Measurements from ENCODE around the gene B4GALT6.

GRCh38 chr18:31659576-31660177, 24.7 kb downstream of the B4GALT6 start:
- TF ChIP-seq CTCF (IDR thresholded peaks at IDR 0.05; ENCODE audit: insufficient read depth, low read depth, low read length) (no peak), EZH2 (IDR thresholded peaks at IDR 0.05; ENCODE audit: insufficient read depth, low read length) (no peak)
